Measurements from ENCODE around the gene ANKFN1.

ANKFN1 gene

DNA sequence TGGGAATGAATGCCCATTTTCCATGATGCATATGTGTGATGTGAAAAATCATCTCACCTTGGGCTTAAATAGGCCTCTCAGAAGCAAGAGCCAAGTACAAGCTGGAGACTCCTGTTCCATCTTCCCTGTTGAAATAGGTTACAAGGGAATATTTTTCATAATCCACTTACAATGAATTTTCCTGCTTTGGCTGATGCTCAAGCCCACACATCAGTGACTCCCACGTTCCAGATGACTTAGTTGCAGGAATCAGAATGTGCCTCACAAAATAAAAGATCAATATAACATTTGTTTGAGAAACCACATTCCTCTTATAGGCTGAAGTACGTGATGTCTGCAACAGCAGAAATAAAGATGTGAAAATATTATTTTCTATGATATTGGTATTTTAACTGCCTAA lies 24.1 kb downstream of the ANKFN1 start:
- DNase-seq (ENCODE audit: low read depth in 2 of 2) = no peak

GRCh38 chr17:56178203-56178602 lies 24.9 kb downstream of the ANKFN1 start:
- DNase-seq (ENCODE audit: low read depth in 2 of 2) = no peak

DNA sequence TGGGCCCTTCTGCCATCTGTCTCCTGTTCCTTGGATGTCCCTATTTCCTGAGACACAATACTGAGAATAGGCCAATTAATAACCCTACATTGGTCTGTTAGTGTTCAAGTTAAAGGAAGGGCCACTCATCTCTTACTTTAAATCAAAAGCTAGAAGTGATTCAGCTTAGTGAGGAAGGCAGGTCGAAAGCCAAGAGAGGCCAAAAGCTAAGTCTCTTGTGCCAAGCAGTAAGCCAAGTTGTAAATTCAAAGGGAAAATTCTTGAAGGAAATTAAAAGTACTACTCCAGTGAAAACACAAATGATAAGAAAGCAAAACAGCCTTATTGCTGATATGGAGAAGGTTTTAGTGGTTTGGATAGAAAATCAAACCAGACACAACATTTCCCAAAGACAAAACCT lies 28.8 kb downstream of the ANKFN1 start:
- no peak for DNase-seq (ENCODE audit: low read depth in 2 of 2)

- DNase-seq (ENCODE audit: low read depth in 2 of 2) = no peak
Measured at GRCh38 chr17:56184650-56185049, 31.4 kb downstream of the ANKFN1 start.

DNA sequence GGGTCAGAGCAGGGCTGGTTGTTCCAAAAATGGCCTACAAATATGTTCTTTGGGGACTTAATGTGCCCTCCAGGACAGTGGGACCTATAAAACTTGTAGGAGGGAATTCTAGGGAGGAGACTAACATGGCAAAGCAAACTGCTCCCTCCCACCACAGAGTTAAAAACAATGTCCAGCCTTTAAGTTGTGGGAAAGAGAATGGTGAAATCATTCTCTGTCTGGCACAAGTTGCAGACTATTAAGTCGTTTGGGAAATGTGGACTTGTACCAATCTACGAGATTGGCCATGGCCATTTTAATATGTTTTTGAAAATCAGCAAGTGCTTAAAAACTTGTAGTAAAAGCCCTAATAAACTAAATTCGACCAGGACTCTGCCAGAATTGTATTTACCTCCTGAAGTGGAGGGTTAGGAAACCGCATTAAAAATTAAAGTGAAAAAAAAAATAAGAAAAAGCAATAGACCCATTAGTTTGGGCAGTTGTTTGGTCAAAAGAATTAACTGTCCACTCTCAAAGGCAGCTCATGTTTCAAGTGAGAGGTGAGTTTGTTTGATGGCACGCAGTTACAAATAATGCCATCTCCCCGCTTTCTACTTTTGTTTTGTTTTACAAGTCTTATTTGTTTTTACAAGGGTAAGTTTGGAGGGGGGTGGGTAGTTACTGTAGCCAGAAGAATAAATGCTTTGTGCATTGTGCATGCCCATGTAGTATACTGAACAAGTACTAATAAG lies 32.4 kb downstream of the ANKFN1 start:
- no peak for DNase-seq (ENCODE audit: low read depth in 2 of 2)

DNA sequence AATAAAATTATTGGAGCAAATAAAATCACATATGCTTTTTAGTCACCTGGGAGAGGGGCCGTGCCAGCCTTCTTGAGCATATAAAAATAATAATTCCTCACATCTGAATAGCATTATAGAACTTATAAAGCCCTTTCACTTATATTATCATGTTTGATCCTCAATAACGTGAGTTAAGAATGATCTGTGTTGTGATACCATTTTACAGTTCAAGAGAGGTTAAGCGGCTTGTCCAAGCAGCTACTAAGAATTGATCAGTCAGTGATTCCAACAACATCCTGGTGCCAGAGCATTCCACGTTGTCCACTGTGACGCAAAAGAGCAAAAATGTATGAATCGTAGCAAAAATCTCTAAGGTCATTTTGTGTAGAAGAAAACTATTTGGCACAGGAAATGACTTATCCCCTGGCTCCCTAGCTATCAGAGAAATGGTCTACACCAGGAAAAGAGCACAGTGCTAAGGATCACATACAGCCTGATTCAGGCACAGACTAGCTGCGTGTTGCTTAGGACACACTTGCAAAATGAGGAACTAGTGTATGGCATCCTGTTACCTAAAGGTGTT lies 33.0 kb downstream of the ANKFN1 start:
- no peak for DNase-seq (ENCODE audit: low read depth in 2 of 2)

- DNase-seq (ENCODE audit: low read depth in 2 of 2) = no peak
Measured at GRCh38 chr17:56203430-56203829, 50.2 kb downstream of the ANKFN1 start.

DNA sequence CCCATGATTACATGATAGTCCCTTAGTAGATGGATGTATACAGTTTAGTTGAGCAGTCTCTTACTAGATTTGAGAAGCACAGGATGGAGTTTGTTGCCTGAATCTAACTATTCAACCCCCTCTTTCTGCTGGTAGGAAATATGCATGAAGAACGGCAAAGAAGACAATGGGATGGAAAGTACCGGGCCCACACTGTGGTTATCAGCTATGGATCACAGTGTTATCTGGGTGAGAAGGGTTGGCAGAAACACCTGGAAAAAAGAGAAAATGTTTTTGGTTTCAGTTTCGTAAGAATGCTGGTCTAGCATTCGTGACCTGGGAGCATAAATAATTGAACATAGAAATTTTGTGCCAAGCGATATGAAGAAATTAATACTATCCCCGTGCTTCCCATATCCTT lies 53.1 kb downstream of the ANKFN1 start:
- no peak for DNase-seq (ENCODE audit: low read depth in 2 of 2)

DNA sequence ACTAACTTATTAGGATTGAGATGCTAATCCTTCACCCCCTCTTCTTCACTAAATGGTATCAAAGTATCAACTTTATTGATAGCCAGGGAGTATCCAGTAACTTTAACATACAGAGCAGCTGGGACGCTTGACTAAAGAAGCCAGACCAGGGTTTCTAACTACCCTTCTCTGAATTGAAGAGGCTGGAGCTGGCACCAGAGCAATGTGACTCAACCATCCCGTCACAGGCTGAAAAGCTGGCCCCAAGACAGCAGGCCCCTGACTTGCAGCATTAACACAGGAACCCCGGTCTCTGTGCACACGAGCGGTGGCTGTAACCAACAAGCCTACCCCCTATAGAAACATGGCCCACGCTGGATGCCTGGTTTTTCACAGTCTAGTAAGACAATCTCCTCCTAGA lies 59.8 kb downstream of the ANKFN1 start:
- no peak for DNase-seq (ENCODE audit: low read depth in 2 of 2)

DNA sequence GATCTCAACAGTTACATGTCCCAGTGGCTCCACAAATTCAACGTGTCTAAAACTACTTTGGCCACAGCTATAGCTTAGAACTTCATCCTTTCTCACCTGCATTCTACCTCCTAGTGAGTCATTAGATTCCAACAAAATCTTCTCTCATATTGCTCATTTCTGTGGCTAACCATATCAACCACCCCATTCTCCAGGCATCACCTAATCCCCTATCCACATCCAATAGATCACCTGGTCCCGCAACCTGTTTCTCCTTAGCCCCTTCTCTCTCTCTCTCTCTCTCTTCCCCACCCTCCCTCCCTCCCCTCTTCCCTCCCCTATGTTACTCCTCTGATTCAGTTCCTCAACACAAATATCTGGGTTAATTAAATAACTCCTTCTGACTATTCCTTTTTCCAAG lies 64.6 kb downstream of the ANKFN1 start:
- DNase-seq (ENCODE audit: low read depth in 2 of 2) = no peak

- no peak for DNase-seq (ENCODE audit: low read depth in 2 of 2)
Measured at GRCh38 chr17:56222255-56222654, 69.0 kb downstream of the ANKFN1 start.

- DNase-seq (ENCODE audit: low read depth in 2 of 2) = no peak
Measured at GRCh38 chr17:56230660-56231059, 77.4 kb downstream of the ANKFN1 start.

DNA sequence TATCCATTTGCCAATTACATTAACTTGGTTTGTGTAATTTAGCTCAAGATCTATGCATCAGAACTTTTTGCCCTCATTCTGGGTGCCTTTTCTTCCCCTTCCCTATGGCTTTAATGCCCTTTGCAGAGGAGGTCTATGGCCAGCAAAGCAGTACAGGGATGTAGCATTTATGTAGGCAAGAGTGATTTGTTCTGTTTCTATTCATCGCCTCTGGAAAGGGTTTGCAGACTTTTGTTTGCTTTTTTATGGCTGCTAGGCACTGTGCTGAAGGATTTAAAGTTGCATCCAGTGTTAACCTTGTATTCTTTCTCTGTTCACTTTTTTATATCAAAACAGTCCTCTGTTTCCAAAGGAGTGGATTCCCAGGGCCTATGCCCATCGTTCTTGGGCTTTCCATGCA lies 78.0 kb downstream of the ANKFN1 start:
- DNase-seq (ENCODE audit: low read depth in 2 of 2) = no peak

DNA sequence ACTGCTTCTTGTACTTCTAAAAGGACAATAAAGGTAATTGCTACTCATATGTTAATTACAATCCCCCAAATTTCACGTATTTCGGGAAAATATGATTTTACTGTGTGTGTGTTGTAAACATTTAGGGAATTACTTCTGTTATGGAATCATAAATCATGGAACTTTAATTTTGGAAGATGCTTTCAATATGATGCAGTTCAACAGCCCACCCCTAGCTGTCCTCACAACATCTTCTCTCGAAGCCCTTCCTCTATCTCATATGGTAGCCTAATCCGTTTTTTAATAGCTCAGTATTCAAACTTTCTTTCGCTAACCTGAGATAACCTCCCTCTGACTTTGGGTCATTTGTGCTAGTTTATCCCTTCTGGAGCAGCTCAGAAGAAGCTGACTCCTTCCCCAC lies 78.4 kb downstream of the ANKFN1 start:
- no peak for DNase-seq (ENCODE audit: low read depth in 2 of 2)

DNA sequence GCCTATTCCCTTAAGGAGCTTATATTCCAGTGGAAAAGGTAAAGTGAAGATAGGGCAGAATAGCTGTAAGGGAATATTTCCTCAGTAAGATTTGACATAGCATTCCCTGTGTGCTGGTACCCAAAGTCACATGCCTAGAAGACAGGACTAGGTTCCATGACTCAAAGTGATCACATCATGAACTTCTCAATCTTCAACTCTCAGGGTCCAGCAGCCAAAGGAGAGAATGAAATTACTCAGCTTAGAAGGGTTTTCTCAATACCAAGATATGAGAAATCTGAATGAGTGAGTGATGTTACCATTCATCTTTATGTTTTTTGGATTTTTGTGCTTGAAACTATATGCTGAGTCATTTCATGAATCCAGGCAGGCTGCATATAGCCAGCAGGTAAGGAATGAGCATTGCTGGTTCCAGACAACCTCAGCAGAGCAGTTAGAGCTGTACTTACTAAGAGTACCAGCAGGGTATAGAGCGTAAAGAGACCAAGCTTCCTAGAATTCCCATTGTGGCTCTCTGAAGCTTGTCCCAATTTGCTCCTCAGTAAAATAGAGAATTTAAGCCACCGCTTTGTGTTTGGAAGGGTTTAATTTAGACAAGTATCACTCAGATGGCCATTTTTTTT lies 91.1 kb downstream of the ANKFN1 start:
- no peak for DNase-seq (ENCODE audit: low read depth in 2 of 2)

- DNase-seq (ENCODE audit: low read depth in 2 of 2) = no peak
Measured at GRCh38 chr17:56247816-56248215, 94.5 kb downstream of the ANKFN1 start.

DNA sequence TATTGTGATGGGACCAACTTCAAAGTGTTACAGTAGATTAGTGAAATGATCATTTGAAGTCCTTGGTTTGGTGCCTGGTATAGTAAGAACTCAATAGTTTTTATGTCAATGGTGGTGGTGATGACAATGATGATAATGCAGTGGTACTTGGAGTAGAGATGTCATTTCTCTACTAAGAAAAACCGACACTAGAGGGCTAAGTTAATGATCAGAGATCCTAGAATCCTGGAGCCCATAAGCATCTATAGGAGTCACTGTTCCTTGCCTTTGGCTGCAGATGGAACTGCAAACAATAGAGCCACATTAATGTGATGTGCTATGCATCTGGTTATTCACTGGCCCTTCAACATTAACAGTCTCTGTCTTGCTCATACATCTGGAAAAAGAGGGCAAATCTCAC lies 103.8 kb downstream of the ANKFN1 start:
- no peak for DNase-seq (ENCODE audit: low read depth in 2 of 2)

GRCh38 chr17:56260376-56261002 lies 107.2 kb downstream of the ANKFN1 start:
- no peak for DNase-seq (ENCODE audit: low read depth in 2 of 2)

DNA sequence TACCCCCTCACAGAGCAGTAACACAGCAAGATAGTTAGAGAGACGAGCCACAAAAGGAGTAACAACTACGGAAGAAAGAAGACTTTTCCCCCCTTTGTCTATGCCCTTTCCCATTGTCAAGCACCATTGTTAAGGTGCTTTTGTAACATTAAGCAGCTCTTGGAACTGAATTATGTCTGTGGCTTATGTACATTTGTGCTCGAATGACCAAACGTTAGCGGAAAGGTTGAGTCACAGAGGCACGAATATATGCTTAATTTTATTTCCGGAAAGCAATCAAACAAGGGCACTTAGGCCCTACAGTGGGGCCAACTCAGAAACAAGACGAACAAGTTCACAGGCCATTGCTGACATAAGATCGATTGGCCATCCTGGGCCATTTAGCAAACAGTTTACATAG lies 109.5 kb downstream of the ANKFN1 start:
- no peak for DNase-seq (ENCODE audit: low read depth in 2 of 2)

DNA sequence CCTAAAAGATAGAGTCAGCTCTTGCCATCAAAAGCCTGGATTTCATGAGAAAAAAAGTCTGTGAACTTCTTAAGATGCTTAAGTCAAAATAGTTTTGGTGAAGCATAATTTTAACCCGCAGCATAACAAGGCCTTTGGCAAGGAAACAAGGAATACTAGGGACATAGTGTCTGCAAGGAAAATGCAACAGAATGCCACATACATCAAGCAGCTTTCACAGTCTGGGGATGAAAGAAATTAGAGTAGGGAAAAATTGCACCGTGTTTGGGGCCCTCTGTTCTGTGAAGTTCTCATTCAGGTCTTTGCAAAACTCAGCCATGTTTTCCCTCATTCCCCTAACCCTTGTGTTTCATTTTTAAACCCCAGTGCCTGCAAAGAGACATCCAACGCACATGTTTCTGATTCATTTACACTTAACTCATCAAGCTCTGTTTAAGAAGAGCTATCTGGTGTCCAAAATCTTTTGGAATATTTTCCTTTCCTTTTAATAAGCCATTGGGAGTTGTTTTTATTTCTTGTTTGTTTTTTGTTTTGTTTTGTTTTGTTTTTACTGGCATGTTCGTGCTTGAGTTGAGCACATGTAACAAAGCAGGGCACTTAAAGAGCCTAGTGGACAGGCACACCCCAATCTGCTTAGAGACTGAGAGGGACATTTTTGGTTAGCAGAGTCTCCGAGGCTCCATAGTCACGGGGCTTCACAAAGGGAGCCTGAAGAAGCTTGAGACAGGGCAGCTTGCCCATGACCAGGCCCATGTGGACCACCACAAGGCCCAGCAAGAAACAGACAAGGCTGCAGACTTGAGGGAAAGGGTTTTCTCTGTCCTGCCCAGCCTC lies 116.5 kb downstream of the ANKFN1 start:
- DNase-seq (ENCODE audit: low read depth in 2 of 2) = no peak

- DNase-seq (ENCODE audit: low read depth in 2 of 2) = no peak
Measured at GRCh38 chr17:56274491-56274890, 121.2 kb downstream of the ANKFN1 start.

- DNase-seq (ENCODE audit: low read depth in 2 of 2) = no peak
Measured at GRCh38 chr17:56284482-56284881, 131.2 kb downstream of the ANKFN1 start.
